Activated CD8-positive, alpha-beta memory T cell treated with anti-CD3 and anti-CD28 coated beads for 48 hours (primary cell): ENCODE results near the gene POLR2L.

Experiments used
- DNase-seq, 3 experiments: peaks; one replicate each; pipeline ENCODE4 v3.0.0-alpha.2; 2020; ENCODE audit warnings: low read depth in 2 of 3, low spot score in 2 of 3

The POLR2L gene

GRCh38 chr11:813456-814096, 28.8 kb downstream of the POLR2L start:
- no peak for DNase-seq

DNA sequence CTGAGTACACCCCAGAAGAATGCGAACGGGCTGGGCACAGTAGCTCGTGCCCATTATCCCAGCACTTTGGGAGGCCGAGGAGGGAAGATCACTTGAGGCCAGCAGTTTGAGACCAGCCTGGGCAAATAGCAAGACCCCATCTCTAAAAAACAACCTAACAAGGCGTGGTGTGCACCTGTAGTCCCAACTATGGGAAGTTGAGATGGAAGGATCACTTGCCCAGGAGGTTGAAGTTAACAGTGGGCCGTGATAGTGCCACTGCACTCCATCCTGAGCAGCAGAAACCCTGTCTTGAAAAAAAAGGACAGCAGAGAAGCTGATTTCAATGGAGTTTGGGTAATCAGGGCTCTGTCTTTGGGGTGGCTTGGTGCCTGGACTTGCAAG, 29.3 kb downstream of the POLR2L start:
- no peak for DNase-seq

DNA sequence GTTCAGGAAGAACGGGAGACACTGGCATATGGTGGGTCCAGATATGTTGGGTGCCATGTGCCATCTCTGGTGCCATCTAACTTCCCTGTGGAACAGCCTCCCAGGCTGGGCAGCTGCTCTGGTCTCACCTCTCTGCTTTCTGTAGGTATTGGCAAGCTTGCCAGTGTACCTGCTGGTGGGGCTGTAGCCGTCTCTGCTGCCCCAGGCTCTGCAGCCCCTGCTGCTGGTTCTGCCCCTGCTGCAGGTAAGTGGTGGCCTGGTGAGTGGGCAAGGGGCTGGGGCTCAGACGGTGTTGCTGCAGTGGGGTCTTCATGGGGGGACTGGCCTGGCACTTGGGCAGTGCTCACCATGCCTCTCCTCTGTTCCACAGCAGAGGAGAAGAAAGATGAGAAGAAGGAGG, 29.9 kb downstream of the POLR2L start:
- DNase-seq, result no peak

DNA sequence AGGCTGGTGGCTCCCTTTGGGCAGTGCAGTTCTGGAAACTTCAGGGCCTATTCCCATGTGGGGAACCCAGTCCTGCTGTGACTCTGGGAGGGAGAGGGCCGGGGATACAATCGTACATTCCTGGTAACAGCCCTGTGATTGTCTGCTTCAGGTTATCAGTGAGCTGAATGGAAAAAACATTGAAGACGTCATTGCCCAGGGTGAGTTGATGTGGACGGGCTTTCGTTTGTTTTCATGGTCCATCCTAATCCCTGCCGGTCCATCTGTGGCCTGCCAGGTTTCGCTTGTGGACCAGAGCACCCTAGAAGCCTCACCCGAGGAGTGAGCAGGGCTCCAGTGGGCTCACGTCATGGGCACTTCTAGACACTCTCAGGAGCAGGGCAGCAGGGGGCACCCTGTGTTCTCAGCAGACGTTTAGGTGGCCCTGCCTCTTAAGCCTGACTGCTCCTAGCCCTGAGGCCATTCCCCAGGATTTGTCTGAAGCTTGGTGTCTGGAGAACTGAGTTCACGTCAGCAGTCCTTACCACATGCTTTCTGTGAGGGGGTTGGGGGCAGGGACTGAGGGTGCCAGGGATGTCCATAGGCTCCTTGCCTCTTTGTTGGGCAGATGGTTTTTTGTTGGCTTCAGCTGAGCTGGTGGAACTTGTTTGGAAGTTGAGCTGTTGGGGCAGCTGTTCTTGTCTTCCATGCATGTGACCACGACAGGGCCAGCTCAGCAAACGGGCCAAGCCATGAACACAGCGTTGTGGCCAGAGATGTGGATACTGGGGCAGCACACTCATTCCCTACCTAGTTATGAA, 30.7 kb downstream of the POLR2L start:
- no peak for DNase-seq

GRCh38 chr11:810040-810567, 32.2 kb downstream of the POLR2L start:
- no peak for DNase-seq

- DNase-seq, result peak; percentile 97
These were observed 32.9 kb downstream of the POLR2L start, which contains the start of gene RPLP2 for GRCh38 chr11:809287-810039. Gene RPLP2 (plus strand): TSS chr11:809967. CDS start chr11:810235, 268 bp downstream.

DNA sequence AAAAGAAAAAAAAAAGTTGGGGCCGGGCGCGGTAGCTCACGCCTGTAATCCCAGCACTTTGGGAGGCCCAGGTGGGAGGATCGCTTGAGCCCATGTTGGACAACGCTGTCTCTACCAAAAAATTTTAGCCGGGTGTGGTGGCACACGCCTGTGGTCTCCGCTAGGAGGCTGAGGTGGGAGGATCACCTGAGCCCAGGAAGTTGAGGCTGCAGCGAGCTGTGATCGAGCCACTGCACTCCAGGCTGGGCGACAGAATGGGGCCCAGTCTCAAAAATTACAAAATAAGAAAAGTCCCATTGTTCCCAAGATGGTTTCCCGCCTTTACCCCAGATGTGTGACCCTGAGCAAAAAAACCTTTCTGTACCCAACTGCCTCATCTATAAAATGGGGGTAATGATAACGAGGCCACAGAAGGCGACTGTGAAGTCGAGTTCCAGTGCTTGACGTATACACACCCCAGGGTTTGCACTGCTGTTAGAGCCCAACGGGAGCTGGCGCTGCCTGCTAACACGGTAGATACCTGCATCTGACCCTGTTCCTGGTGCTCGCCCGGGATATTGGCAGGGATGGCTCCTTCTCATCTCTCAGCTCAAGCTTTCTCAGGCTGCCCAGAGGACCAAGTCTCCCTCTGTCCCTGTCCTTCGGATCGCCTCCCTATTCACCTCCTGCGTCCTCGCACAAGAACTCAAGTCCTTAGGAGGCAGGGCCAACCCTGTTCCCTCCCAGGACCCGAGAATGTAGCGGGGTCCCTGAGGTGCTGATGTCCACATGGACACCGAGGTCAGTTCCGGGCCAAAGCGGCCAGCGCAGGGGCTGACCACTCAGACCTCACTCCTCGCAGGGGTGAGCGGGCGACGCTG, 33.7 kb downstream of the POLR2L start:
- no peak for DNase-seq

DNA sequence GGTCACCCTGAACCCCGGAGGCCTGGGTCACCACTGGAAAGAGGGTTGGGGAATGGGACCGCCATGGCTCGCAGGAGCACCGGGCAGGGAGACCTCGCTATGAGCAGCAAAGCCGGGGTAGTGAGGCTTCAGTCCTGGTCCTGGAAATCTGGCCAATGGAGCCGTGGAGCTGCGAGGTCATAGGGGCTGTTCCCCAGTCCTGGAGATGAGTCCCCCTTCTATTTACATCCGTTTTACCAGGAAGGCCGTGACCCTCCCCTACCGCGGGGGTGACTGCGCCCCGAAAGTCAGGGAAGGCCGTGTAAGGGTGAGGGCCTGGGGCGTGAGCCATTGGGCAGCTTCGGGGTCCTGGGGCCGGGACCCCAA, 37.7 kb downstream of the POLR2L start:
- DNase-seq, result no peak

- no peak for DNase-seq
These were observed 38.3 kb downstream of the POLR2L start for GRCh38 chr11:803770-804598.

GRCh38 chr11:803467-803742, 38.9 kb downstream of the POLR2L start:
- no peak for DNase-seq

DNA sequence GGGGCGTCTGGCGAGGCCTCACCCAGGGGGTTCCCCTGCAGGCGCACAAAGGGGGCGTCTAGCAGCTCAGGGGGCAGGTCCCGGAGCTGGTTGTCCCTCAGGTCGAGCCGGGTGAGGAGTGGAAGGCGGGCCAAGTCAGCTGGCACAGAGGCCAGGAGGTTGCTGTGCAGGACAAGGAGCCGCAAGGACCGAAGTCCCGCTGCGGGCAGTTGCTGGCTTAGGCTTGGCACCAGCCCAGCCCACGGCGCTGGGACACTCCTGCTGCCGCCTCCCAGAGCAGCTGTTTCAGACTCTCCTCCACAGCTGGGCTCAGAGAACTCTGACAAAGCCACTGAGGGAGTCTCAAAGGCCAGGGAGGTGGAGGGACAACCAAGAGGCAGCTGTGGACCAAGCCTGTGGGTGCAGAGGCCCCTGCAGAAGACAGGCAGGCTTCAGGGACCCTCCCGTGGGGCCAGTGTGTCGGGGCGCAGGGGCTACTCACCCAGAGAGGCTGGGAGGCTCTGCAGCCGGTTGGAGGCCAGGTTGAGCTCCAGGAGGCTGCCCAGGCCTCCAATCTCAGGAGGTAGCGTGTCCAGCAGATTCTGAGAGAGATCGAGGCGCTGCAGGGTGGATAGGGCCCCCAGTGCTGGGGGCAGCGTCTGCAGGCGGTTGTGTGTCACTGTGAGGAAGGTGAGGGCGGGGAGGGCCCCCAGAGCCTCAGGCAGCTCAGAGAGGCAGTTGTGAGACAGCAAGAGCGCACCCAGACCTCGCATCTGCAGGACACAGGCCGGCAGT, 39.4 kb downstream of the POLR2L start:
- DNase-seq, result no peak

- DNase-seq, result no peak
These were observed 40.2 kb downstream of the POLR2L start for GRCh38 chr11:802018-802617.

GRCh38 chr11:801097-801780, 41.1 kb downstream of the POLR2L start:
- DNase-seq, result no peak

- no peak for DNase-seq
These were observed 41.9 kb downstream of the POLR2L start for GRCh38 chr11:800473-800872.

DNA sequence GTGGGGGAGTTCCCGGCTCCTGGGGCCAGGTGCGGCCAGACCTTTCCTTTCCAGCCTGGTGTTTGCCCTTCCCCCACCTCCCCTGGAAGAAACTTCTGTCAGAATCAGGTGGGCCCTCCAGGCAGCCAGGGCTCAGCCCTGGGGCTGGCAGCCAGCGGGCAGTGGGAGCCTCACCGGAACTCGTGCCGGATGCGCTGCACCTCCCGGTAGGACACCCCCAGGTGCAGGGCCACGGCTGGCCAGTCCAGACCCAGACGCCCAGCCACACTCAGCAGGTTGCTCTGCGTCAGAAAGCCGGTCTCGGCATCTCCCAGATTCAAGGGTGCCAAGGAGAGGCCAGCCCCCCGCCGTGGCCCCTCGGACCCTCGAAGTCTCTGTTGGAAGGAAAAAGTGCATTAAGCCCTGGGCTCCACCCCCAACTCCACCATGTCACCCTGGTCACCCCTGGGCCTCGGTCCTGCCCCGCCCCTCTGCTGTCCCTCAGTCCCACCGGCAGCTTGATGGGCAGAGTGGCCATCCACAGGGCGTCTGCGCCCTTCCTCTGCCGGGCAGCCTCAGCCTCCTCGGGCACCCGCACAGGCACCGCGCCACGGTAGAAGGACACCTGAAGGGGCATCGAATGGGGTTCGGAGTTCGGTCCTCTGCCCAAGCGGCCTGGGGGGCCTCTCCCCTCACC, 42.5 kb downstream of the POLR2L start:
- DNase-seq, result no peak

- peak; percentile 55 to 92 (median 70) for DNase-seq
These were observed 44.1 kb downstream of the POLR2L start, which contains the start of gene SLC25A22 for GRCh38 chr11:798093-798713. Gene SLC25A22 (minus strand): TSS chr11:798281. CDS start chr11:795006, 3,275 bp downstream.
